Spinal cord (tissue), 10 donors: ENCODE measurements around the gene KRTAP10-5. TPM values are rescaled to one million over a fixed set of nuclear protein-coding genes. Genes with fewer than 3 reads are reported as not detected.
"Not testable (repeated sequence)": the region's sequence is repeated elsewhere in the genome, so short reads cannot be mapped to it uniquely, and the experiment has no call there.

ENCODE experiments used
- DNase-seq, 6 donors: peaks; one replicate each; pipeline versions ENCODE4 v3.0.0 to v3.0.0-alpha.2; 2013 to 2015; ENCODE audit warnings: low spot score in 6 of 6, low read depth in 4 of 6
- H3K27ac ChIP-seq: one replicate; pipeline ENCODE4 v1.5.1; 2013; ENCODE audit warnings: low read depth, low read length, control low read depth
- H3K27me3 ChIP-seq: one replicate; pipeline ENCODE4 v1.6.1; 2013; ENCODE audit warnings: low read length; ENCODE audit not compliant: control insufficient read depth, insufficient read depth
- H3K36me3 ChIP-seq: one replicate; pipeline ENCODE4 v1.6.1; 2013; ENCODE audit warnings: low read length; ENCODE audit not compliant: control insufficient read depth, insufficient read depth
- H3K4me1 ChIP-seq: one replicate; pipeline ENCODE4 v1.6.1; 2013; ENCODE audit warnings: low read length; ENCODE audit not compliant: control insufficient read depth, insufficient read depth
- H3K4me3 ChIP-seq: one replicate; pipeline ENCODE4 v1.5.1; 2013; ENCODE audit warnings: low read depth, low read length, control low read depth
- H3K9me3 ChIP-seq: one replicate; pipeline ENCODE4 v1.6.1; 2013; ENCODE audit warnings: low read length; ENCODE audit not compliant: control insufficient read depth, insufficient read depth
- WGBS: methylation state at CpG from one replicate; pipeline ENCODE4 v1.1.5; 2013; ENCODE audit warnings: missing lambda C conversion rate; ENCODE audit not compliant: insufficient coverage; 5-methylcytosine and 5-hydroxymethylcytosine counted together
- polyA plus RNA-seq, 2 donors: library from polyadenylated mRNA; unstranded; fragments of 120-200 nt; gene quantifications; one replicate each; pipeline ENCODE4 v1.2.1, GENCODE V29; 2013; ENCODE audit not compliant: insufficient read length in 2 of 2
- total RNA-seq, 2 donors: library from RNA; depleted of rRNA in 1 of 2; stranded (reverse); fragments of 120-200 nt in 1 of 2; fragments of >200 nt in 1 of 2; gene quantifications; one replicate each; pipeline versions ENCODE4 v1.2.3 to v1.2.4, GENCODE V29; 2013 to 2014
- donor health status: healthy.

The KRTAP10-5 gene
- total and polyA plus RNA-seq, 4 donors: not detected

DNA sequence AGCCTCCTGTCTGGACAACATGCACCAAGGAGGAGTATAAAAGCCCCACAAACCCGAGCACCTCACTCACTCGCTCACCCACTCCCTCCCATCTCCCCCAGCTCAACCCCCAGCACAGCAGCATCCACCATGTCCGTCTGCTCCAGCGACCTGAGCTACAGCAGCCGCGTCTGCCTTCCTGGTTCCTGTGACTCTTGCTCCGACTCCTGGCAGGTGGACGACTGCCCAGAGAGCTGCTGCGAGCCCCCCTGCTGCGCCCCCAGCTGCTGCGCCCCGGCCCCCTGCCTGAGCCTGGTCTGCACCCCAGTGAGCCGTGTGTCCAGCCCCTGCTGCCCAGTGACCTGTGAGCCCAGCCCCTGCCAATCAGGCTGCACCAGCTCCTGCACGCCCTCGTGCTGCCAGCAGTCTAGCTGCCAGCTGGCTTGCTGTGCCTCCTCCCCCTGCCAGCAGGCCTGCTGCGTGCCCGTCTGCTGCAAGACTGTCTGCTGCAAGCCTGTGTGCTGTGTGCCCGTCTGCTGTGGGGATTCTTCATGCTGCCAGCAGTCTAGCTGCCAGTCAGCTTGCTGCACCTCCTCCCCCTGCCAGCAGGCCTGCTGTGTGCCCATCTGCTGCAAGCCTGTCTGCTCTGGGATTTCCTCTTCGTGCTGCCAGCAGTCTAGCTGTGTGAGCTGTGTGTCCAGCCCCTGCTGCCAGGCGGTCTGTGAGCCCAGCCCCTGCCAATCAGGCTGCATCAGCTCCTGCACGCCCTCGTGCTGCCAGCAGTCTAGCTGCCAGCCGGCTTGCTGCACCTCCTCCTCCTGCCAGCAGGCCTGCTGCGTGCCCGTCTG, 6.6 kb downstream of the KRTAP10-5 start, which contains the start of gene KRTAP10-4:
TSS of gene KRTAP10-4 (plus strand) at position 100 of the 827 bp plus-strand sequence. CDS start at position 130, 30 bp downstream.
- H3K4me3 ChIP-seq, H3K27ac ChIP-seq: not testable (repeated sequence)
- 53% methylated on average over 13 of the region's 25 CpGs for WGBS

DNA sequence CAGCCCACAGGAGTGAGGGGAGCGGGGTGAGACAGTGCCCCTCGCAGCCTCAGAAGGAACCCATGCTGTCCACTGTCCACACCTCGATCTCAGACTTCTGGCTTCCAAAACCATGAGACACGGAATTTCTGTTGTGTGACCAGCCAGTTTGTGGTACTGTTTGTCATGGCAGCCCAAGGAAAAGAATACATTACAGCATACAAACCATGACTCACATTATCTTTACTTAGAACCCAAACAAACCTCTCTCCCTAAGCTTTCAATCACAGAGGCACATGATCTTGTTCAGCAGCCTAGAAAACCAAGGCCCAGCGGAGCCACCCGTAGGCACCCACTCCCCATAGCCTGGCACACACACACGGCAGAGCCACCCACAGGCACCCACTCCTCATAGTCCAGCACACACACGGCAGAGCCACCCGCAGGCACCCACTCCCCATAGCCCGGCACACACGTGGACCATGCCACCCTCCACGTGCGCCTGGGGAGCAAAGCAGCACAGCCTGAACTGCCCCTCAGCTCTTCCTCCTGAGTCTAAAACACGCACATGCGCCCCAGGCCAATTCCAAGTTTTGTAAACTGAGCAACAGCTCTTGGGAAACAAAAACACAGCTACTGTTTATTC, 7.3 kb downstream of the KRTAP10-5 start:
- whole genome bisulfite sequencing: 91% methylated on average over 14 of the region's 15 CpGs
- Histone ChIP-seq H3K9me3 (peaks cover 4% of the 10 kb centered on the region), H3K27ac (no peak overlapping the region), H3K27me3 (no peaks in the 10 kb centered on the region), H3K4me1 (peaks cover 4% of the 10 kb centered on the region), H3K36me3 (no peaks in the 10 kb centered on the region), H3K4me3 (no peak overlapping the region)
- DNase-seq: no peak

More for the DNA sequence above, 6.6 kb downstream of the KRTAP10-5 start, which contains the start of gene KRTAP10-4:
- DNase-seq, H3K4me1 ChIP-seq, H3K27me3 ChIP-seq, H3K9me3 ChIP-seq, H3K36me3 ChIP-seq: not testable (repeated sequence)

DNA sequence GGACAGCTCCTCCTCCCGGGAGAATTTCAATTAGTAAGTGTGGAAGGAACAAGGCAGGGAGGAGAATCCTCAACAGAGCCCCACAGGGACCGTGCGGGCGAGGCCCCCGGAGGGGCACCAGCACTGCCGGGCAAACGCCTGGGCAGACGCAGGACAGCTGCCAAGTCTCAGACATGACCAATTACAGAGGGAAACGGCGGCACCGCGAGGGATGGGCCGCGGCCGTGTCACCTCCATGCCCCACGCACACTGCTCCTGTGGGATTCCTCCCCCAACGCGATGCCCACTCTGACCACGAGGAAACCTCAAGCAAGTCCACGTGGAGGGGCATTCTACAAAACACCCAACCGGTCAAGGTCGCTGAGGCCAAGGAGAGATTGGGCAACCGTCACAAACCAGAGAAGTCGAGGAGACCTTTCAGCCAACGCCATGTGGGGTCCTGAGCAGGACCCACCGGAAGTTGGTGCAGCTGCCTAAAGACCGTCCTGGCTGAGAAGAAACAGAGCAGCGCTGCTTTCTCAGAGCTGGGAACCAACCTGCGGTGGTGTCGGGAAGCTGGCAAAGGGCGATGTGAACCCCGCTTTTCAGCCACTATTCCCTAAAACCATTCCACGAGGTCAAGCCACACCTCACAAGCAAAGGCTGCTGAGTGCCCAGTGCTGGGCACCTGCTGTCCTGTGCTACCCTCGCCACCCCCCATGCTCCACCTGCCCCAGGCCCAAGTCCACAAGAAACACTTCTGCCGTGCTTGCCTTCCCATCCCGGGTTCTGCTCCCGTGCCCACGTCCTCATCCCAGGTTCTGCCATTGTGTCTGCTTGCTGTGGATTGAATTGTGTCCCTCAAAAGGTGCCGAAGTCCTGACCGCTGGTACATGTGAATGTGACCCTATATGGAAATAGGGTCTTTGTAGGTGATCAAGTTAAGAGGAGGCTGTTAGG, 8.3 kb downstream of the KRTAP10-5 start:
- 93% methylated on average over 40 of the region's 40 CpGs for WGBS
- H3K4me3 ChIP-seq: no peak overlapping the region
- H3K9me3 ChIP-seq: peaks cover 2% of the 10 kb centered on the region
- no peaks in the 10 kb centered on the region for H3K27me3 ChIP-seq
- DNase-seq: no peak
- H3K36me3 ChIP-seq: no peaks in the 10 kb centered on the region
- H3K4me1 ChIP-seq: peaks cover 4% of the 10 kb centered on the region
- H3K27ac ChIP-seq: no peak overlapping the region

DNA sequence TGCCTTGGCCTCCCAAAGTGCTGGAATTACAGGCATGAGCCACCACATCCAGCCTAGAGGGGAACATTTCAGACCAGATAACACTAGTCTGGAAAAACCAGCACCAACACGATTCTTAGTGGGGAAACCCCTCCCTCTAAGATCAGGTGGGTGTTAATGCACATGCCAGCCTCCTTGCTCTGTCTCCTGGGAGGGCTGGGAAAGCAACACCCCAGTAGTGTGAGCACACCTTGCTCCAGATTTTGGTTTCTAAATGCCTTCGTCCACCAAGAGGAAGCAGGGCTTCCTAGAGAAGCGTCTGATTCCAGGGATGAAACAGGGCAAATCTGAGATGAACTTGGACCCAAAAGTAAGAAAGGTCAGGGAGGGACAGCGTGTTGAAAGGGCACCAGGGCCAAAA, 9.1 kb downstream of the KRTAP10-5 start:
- no peaks in the 10 kb centered on the region for H3K36me3 ChIP-seq
- no peak overlapping the region for H3K4me3 ChIP-seq
- H3K27ac ChIP-seq: no peak overlapping the region
- H3K4me1 ChIP-seq: peaks cover 4% of the 10 kb centered on the region
- no peaks in the 10 kb centered on the region for H3K27me3 ChIP-seq
- DNase-seq: no peak
- H3K9me3 ChIP-seq: no peaks in the 10 kb centered on the region
- 100% methylated on average over 2 of the region's 4 CpGs for WGBS

DNA sequence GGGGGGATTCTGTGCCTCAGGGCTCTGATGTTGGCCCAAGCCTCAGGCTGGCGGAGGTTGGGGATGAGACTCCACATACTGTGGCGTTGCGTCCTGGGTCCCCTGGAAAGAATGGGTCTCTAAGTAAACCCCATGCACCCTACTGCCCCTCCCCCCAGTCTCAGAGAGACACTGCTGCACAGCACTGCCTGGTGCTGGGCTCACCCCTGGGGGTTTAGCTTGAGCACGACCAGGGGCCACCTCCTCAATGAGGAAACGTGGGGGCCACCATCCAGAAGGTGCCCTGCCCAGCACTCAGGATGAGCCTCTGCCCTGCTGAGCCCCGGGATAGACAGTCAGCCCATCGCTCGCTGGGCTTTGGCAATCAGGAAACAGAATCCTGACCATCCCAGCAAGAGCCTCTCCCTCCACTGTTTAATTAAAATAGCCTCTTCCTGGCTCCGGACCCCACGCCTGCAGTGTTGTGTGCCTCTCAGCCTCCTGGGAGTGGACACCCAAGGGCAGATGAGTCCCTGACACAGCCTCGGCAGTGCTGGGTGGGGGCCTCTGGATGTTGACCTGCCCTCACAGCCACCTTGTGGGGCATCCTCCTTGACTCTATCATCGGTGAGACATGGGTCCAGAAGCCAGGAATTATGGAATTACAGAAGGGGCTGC, 10.4 kb downstream of the KRTAP10-5 start:
- 81% methylated on average over 12 of the region's 12 CpGs for WGBS
- Histone ChIP-seq H3K4me1 (peaks cover 3% of the 10 kb centered on the region), H3K27ac (no peak overlapping the region), H3K4me3 (no peak overlapping the region), H3K9me3 (no peaks in the 10 kb centered on the region), H3K27me3 (no peaks in the 10 kb centered on the region), H3K36me3 (no peaks in the 10 kb centered on the region)
- DNase-seq: no peak

DNA sequence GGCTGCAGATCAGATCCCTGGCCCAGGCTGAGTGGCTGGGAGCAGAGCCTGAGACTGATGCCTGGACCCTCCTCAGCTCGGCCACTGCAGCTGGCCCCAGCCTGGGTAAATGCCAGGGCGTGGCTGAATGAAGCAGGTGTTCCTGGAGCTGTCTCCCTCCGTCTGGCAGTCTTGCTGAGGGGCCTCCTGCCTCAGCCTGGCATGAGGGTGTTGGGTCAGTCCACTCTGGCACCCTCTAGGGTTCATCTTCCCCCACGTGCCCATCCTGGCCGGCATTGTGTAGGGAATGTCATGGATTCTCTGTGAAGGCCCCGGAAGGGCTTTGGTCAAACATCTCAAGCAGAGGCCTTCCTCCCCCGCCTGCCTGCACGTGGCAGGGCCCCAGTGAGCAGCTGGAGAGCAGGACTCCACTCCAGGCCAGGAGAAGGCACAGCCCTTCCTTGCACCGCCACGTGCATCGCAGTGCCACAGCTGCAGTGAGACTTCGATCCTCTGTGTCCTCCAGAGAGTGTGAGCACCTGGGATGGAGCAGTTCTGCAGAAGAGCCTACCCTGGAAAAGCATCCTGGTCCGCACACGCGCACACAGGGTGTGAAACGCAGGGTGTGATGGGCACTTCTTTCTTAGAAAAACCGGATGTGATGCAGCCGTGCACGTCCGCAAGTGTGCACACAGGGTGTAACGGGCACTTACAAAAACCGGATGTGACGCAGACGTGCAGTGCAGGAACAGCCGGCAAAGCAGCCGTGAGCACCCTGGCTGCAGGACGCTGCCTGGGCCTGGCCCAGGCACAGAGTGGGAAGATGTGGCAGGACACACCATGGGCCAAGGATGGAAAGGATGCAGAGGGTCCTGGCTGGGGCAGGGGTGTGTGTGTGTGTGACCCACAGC, 11.5 kb downstream of the KRTAP10-5 start:
- 82% methylated on average over 25 of the region's 27 CpGs for WGBS
- no peaks in the 10 kb centered on the region for H3K4me1 ChIP-seq

DNA sequence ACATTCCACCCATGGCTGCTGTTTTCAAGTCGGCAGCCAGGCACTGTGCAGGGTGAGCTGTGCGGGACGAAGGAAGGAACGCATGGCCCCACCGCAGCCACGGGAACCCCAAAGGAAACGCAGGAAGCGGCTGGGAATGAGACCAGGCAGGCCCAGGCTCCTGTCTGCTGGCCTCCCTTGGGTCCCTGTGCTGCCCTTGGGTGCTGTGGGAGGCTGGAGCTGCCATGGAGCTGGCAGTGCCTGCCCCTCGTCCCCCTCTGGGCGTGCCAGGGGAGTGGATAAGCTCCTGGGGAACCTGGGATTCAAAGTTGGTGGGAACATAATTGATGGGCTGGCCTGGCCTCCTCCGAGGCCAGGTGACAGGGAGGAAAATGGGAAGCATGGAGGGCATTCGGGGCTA, 12.1 kb downstream of the KRTAP10-5 start:
- no peaks in the 10 kb centered on the region for H3K36me3 ChIP-seq
- no peaks in the 10 kb centered on the region for H3K9me3 ChIP-seq
- H3K4me1 ChIP-seq: no peaks in the 10 kb centered on the region
- H3K27ac ChIP-seq: no peak overlapping the region
- WGBS: 80% methylated on average over 12 of the region's 12 CpGs
- no peak overlapping the region for H3K4me3 ChIP-seq
- no peaks in the 10 kb centered on the region for H3K27me3 ChIP-seq
- DNase-seq: no peak

More for the DNA sequence above, 11.5 kb downstream of the KRTAP10-5 start:
- Histone ChIP-seq H3K27ac (no peak overlapping the region), H3K36me3 (no peaks in the 10 kb centered on the region), H3K27me3 (no peaks in the 10 kb centered on the region), H3K9me3 (no peaks in the 10 kb centered on the region), H3K4me3 (no peak overlapping the region)
- DNase-seq: no peak

DNA sequence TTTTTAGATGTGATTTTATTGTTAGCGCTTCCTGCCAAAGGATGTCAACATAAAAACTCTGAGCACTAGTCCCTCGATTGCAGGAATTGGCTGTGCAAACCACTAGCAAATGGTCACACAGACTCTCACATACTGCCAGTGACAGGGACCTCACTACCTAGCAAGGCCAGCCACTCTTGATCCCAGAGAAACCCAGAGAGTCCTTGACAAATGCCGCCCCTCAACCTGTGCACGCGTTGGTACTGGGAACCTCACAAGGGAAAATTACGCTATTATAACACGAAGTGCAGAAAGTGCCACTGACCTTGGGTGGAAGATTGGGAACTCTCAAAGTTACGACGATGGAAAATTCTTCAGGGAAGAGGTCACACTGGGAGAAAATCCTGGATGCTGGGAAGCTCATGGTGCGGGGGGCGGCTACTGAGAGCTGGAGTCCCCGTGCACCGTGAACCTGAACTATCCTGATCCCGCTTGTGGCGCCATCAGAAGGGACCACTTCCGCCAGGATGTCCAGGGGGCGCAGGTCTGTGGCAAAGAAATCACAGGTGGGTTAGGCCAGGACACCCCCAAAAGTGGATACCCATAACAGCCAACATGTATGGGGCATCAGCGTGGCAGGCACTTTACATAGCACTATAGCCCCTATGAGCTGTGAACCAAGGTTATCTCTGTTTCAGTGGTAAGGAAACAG, 12.8 kb downstream of the KRTAP10-5 start:
- Histone ChIP-seq H3K27ac (no peak overlapping the region), H3K4me3 (no peak overlapping the region), H3K4me1 (no peaks in the 10 kb centered on the region), H3K36me3 (no peaks in the 10 kb centered on the region), H3K9me3 (peaks cover under 1% of the 10 kb centered on the region), H3K27me3 (no peaks in the 10 kb centered on the region)
- 93% methylated on average over 17 of the region's 18 CpGs for WGBS
- DNase-seq: no peak
